Muscle layer of colon (tissue), 2 donors: Measurements from ENCODE around the gene VSIG10L.

Experiments used
- H3K27ac ChIP-seq: one replicate; pipeline ENCODE4 v1.7.0; 2013; ENCODE audit warnings: low read depth, mild to moderate bottlenecking, low read length, moderate library complexity
- H3K27me3 ChIP-seq, 2 donors: one replicate each; pipeline ENCODE4 v1.7.0; 2013; ENCODE audit warnings: low read length in 2 of 2, mild to moderate bottlenecking in 2 of 2; ENCODE audit not compliant: insufficient read depth in 2 of 2, control insufficient read depth in 1 of 2
- H3K36me3 ChIP-seq: one replicate; pipeline ENCODE4 v1.7.0; 2013; ENCODE audit warnings: mild to moderate bottlenecking, low read length; ENCODE audit not compliant: insufficient read depth
- H3K4me1 ChIP-seq: one replicate; pipeline ENCODE4 v1.7.0; 2013; ENCODE audit warnings: mild to moderate bottlenecking, low read length; ENCODE audit not compliant: insufficient read depth
- H3K4me3 ChIP-seq, 2 donors: one replicate each; pipeline ENCODE4 v1.7.0; 2013; ENCODE audit warnings: low read length in 2 of 2, low read depth in 1 of 2, mild to moderate bottlenecking in 1 of 2, moderate library complexity in 1 of 2
- H3K9ac ChIP-seq: one replicate; pipeline ENCODE4 v1.7.0; 2013; ENCODE audit warnings: low read length
- H3K9me3 ChIP-seq: one replicate; pipeline ENCODE4 v1.7.0; 2013; ENCODE audit warnings: mild to moderate bottlenecking, low read length
- donor health status: abdominal sarcoma.
- donor health status: Adenocarcinoma of cecum.

The VSIG10L gene

DNA sequence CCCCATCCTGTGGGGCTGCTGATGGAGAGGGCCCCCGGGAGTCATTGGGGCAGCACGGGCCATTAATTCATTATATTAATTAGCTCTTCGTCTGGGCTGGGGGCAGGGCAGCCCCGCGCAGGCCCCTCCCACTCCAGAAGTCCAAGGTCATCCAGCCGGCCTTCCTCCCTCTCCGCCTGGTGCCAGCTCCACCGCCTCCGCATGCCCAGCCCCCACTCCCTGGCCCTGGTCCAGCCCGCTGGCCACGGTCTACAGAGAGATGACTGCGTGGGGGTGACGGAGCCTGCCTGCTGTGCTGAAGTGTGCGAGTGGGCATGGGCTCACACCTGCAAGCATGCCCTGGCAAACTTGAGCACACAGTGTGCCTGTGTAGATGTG, 21.7 kb downstream of the VSIG10L start:
- Histone ChIP-seq H3K27me3 (peaks cover 0 to 7% of the 10 kb centered on the region in 2 donors), H3K4me3 (no peak overlapping the region)

DNA sequence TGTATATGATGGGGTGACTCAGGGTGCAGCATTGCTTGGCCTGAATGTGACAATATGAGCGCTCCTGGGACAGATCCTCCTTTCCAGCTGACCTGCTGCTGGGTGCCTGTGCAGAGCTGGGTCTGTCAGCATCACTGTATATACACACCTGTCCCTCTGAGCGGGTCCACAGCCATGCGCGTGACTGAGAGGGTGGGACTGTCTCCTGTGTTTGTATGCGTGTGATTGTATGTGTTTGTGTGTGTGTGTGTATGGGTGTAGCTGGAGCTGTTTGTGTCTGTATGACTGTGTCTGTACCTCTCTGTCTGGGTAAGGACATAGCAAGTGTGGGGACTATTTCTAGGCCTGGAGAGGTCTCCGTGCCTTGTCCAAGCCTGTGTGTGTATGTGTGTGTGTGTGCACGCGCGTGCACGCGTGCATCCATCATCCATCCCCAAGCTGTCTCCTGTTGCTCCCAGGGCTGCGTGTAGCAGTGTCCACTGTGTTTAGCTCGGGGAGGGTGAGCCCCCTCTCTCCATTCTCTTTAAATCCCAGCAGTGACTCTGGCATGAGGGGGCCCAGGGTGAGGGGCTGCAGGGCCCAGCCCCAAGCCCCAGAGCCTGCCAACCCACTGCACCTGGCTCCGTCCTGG, 22.2 kb downstream of the VSIG10L start:
- peaks cover 0 to 9% of the 10 kb centered on the region in 2 donors for H3K27me3 ChIP-seq
- no peaks in the 10 kb centered on the region for H3K4me1 ChIP-seq
- H3K27ac ChIP-seq: no peak overlapping the region
- no peaks in the 10 kb centered on the region for H3K9me3 ChIP-seq
- no peak overlapping the region for H3K4me3 ChIP-seq
- no peaks in the 10 kb centered on the region for H3K36me3 ChIP-seq
- no peak overlapping the region for H3K9ac ChIP-seq

More for the DNA sequence above, 21.7 kb downstream of the VSIG10L start:
- Histone ChIP-seq H3K27ac (no peak overlapping the region), H3K9me3 (no peaks in the 10 kb centered on the region), H3K4me1 (no peaks in the 10 kb centered on the region), H3K9ac (no peak overlapping the region), H3K36me3 (no peaks in the 10 kb centered on the region)

DNA sequence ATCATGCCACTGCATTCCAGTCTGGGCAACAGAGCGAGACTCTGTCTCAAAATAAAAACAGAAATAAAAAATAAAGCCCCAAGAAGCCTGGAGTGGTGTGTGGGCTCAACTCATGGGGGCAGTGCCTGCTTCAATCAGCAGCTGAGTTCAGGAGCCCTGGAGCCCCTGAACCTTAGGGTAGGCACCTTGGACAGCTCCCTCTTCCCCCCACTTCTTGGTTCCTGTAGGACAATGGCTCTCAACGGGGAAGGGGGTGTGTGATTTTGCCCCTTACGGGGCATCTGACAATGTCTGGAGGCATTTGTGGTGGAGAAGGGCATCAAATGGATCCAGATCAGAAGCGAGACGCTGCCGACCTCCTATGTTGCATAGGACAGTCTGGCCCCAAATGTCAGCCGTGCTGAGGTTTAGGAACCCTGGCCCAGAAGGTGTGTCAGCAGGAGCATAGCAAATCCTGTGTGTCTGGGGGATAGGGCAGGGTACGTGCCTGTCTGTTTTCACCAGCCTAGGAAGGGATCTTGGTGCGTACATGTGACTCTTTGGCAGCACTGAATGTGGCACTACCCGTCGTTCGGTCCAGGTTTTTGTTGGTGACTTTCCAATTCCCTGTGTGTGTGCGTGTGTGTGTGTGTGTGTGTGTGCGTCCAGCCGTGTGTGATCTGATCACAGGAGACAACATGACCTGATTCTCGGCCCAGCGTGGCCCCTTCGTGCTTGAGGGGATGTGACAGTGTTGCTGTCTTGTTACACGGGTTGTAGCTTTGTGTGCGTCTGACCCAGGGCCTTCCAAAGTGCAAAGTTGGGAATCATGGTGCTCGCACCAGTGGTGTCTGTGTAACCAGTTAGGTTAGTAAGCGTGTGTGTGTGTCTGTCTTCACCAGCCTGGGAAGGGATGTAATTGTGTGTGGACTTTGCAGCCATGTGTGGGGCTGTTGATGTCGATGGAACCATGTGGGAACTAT, 23.0 kb downstream of the VSIG10L start:
- H3K36me3 ChIP-seq: no peaks in the 10 kb centered on the region
- H3K9ac ChIP-seq: no peak overlapping the region
- no peak overlapping the region for H3K4me3 ChIP-seq
- H3K27me3 ChIP-seq: peaks cover 0 to 10% of the 10 kb centered on the region in 2 donors
- H3K9me3 ChIP-seq: peaks cover 3% of the 10 kb centered on the region
- no peaks in the 10 kb centered on the region for H3K4me1 ChIP-seq
- H3K27ac ChIP-seq: no peak overlapping the region

DNA sequence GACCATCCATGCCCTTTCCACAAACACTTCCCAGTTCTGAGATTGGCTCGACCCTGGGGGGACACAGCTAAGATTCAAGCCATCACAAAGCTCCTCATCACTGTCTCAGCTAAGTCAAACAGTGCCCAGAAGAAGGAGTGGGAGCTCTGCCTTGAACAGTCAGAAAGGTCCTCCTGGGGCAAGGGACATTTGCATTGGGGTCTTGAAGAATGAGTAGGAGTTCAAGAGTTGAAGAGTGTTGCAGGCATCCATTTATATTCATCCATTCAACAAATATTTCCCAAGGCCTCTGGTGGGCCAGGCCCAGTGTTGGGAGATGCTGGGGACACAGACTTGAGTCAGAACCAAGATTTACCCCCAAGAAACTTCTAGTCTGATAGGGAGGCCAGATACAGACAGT, 24.0 kb downstream of the VSIG10L start:
- H3K27ac ChIP-seq: no peak overlapping the region
- H3K4me3 ChIP-seq: no peak overlapping the region
- H3K9me3 ChIP-seq: peaks cover 3% of the 10 kb centered on the region
- H3K27me3 ChIP-seq: peaks cover 0 to 7% of the 10 kb centered on the region in 2 donors
- no peaks in the 10 kb centered on the region for H3K4me1 ChIP-seq
- H3K9ac ChIP-seq: no peak overlapping the region
- no peaks in the 10 kb centered on the region for H3K36me3 ChIP-seq

DNA sequence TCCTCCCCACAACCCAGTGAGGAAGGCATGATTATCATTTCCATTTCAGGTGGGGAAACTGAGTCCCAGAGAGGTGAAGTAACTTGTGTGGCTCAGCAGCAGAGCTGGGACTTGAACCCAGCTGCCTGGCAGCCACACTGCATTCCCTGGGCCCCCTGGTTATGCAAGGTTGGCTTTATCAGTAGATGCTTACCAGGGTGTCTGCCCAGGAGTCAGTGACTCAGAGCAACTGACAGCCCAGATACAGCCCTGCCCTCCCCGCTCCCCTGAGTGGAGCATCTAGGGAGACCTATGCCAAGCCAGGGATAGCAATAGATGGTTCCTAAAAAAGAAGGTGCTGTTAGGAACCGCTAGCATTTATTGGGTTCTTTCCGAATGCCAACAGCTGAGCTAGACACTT, 24.6 kb downstream of the VSIG10L start:
- Histone ChIP-seq H3K9ac (no peak overlapping the region), H3K36me3 (no peaks in the 10 kb centered on the region), H3K4me1 (no peaks in the 10 kb centered on the region), H3K4me3 (no peak overlapping the region), H3K27ac (no peak overlapping the region), H3K27me3 (peaks cover 0 to 8% of the 10 kb centered on the region in 2 donors), H3K9me3 (peaks cover 3% of the 10 kb centered on the region)

GRCh38 chr19:51316688-51317087, 25.3 kb downstream of the VSIG10L start:
- Histone ChIP-seq H3K4me1 (no peaks in the 10 kb centered on the region), H3K27me3 (peaks cover 0 to 14% of the 10 kb centered on the region in 2 donors), H3K9me3 (peaks cover 3% of the 10 kb centered on the region), H3K36me3 (no peaks in the 10 kb centered on the region), H3K27ac (no peak overlapping the region), H3K4me3 (no peak overlapping the region), H3K9ac (no peak overlapping the region)

DNA sequence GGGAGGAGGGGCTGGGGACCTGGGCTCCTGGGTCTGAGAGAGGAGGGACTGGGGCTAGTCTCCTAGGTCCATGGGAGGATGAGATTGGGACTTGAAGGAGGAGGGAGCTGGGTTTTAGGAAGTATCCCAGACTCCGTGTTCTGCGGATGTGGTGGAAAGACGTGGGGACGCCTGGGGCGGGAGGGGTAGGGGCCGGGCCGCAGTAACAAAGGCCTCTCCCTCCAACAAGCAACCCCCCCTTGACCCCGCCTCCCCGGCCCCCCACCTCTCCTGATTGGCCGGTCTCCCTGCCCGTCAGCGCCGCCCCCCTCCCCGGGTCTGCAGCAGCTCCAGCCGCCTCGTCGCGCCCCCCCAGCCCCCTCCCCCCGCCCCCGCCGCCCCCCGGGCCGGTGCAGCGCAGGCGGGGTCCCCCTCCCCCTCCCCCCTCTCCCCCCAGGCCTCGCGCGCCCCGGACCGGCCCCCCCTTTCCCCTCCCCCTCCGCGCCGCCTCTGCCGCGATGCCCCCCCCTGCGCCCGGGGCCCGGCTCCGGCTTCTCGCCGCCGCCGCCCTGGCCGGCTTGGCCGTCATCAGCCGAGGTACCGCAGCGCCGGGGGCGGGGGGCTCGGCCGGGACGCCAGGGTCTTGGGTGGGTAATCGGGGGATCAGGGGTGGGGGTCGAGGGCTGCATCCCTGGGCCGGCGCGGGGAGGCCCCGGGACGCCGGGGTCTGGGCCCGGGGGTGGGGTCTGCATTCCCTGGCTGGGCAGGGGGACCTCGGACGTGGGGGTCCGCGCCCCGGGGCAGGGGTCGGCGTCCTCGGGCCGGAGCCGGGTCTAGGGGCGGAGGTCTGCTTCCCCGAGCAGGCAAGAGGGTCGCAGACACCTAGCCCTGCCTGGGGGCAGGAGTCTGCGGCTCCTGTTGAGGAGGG, 30.3 kb downstream of the VSIG10L start, which contains the start of gene IGLON5:
TSS of gene IGLON5 (plus strand) at position 294 of the 907 bp plus-strand sequence. CDS start at position 498, 204 bp downstream.
- H3K27me3 ChIP-seq: peaks cover 0 to 24% of the 10 kb centered on the region in 2 donors
- H3K9ac ChIP-seq: no peak within 1 kb of the TSS
- H3K4me1 ChIP-seq: no peaks in the 10 kb centered on the region

GRCh38 chr19:51305479-51305878, 36.5 kb downstream of the VSIG10L start:
- H3K4me1 ChIP-seq: no peaks in the 10 kb centered on the region
- H3K4me3 ChIP-seq: no peak overlapping the region
- H3K9ac ChIP-seq: no peak overlapping the region
- H3K27ac ChIP-seq: no peak overlapping the region
- H3K27me3 ChIP-seq: peaks cover 0 to 13% of the 10 kb centered on the region in 2 donors
- H3K36me3 ChIP-seq: no peaks in the 10 kb centered on the region
- H3K9me3 ChIP-seq: peaks cover 22% of the 10 kb centered on the region

More for the DNA sequence above, 30.3 kb downstream of the VSIG10L start, which contains the start of gene IGLON5:
- H3K9me3 ChIP-seq: peaks cover 16% of the 10 kb centered on the region
- no peaks in the 10 kb centered on the region for H3K36me3 ChIP-seq
- H3K27ac ChIP-seq: no peak within 1 kb of the TSS
- H3K4me3 ChIP-seq: no peak within 1 kb of the TSS

DNA sequence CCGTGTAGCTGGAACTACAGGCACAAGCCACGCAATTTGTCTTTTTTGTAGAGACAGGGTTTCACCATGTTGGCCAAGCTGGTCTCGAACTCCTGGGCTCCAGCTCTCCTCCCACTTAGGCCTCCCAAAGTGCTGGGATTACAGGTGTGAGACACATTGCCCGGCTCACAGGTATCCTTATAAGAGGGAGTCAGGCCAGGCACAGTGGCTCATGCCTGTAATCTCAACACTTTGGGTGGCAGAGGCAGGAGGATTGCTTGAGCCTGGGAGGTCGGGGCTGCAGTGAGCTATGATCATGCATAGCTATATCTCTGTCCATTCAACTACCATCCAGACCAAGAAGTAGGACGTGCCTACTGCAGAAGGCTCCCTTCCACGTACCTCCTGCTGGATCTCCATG, 40.7 kb downstream of the VSIG10L start:
- Histone ChIP-seq H3K27ac (no peak overlapping the region), H3K4me3 (no peak overlapping the region), H3K36me3 (no peaks in the 10 kb centered on the region), H3K27me3 (no peaks in the 10 kb centered on the region), H3K4me1 (no peaks in the 10 kb centered on the region), H3K9ac (no peak overlapping the region), H3K9me3 (peaks cover 8% of the 10 kb centered on the region)

DNA sequence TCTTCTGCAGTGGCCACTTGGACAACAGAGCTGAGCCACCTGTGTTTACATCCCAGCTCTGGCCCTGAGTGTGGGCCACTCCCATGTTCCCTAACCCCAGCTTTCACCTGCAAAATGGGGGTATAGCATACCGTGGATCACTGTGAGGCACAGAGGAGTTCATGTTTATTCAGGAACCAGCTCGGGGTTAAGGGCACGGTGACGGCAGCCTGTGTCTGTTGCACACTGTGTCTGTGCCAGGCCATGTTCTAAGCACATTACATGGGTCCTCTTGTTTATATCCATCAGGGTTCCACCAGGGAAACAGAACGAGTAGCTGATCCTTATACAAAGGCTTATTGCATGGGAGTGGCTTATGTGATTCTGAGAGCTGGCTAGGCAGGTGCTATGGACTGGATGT, 44.5 kb downstream of the VSIG10L start:
- Histone ChIP-seq H3K36me3 (no peaks in the 10 kb centered on the region), H3K4me3 (no peak overlapping the region), H3K27ac (no peak overlapping the region), H3K27me3 (peaks cover 0 to 9% of the 10 kb centered on the region in 2 donors), H3K4me1 (no peaks in the 10 kb centered on the region), H3K9ac (no peak overlapping the region), H3K9me3 (no peaks in the 10 kb centered on the region)
